Activated CD4-positive, CD25-positive, alpha-beta regulatory T cell treated with anti-CD3 and anti-CD28 coated beads, Interleukin-2, amount 50 U/mL, for 24 hours (primary cell): Measurements from ENCODE around the gene CD82.
A peak's percentile ranks its signal among the peaks of the same experiment; 100 is the strongest.

Experiments
- ATAC-seq, 2 donors: fragments of 150-1000 bp; cut with Tn5 transposase; one replicate each; pipeline ENCODE4 v1.10.0; 2021; ENCODE audit warnings: mild to moderate bottlenecking in 1 of 2, moderate library complexity in 1 of 2

The CD82 gene

GRCh38 chr11:44561964-44562734, 3.3 kb upstream of the CD82 start:
- ATAC-seq, result no peak

GRCh38 chr11:44562845-44563460, 2.5 kb upstream of the CD82 start:
- ATAC-seq, result no peak

GRCh38 chr11:44563711-44564110, 1.8 kb upstream of the CD82 start:
- no peak for ATAC-seq

GRCh38 chr11:44564166-44564565, 1.3 kb upstream of the CD82 start:
- ATAC-seq, result no peak

- no peak for ATAC-seq
Observed at GRCh38 chr11:44564670-44565210, 723 bp upstream of the CD82 start.

GRCh38 chr11:44565953-44566949, 788 bp downstream of the CD82 start:
- ATAC-seq, result no peak

- no peak for ATAC-seq
Observed at GRCh38 chr11:44566952-44567875, 1.8 kb downstream of the CD82 start.

GRCh38 chr11:44567876-44568256, 2.4 kb downstream of the CD82 start:
- ATAC-seq, result no peak

- ATAC-seq, result no peak
Observed at GRCh38 chr11:44568331-44568657, 2.8 kb downstream of the CD82 start.

- ATAC-seq, result peak; percentile 77 to 78
Observed at GRCh38 chr11:44568658-44569473, 3.4 kb downstream of the CD82 start.

- no peak for ATAC-seq
Observed at GRCh38 chr11:44570411-44571155, 5.1 kb downstream of the CD82 start.

GRCh38 chr11:44571871-44572270, 6.4 kb downstream of the CD82 start:
- no peak for ATAC-seq

- ATAC-seq, result no peak
Observed at GRCh38 chr11:44572436-44572835, 7.0 kb downstream of the CD82 start.

- no peak for ATAC-seq
Observed at GRCh38 chr11:44572884-44573283, 7.4 kb downstream of the CD82 start.

GRCh38 chr11:44573333-44573732, 7.9 kb downstream of the CD82 start:
- no peak for ATAC-seq

- peak; percentile 60 for ATAC-seq
Observed at GRCh38 chr11:44574610-44575287, 9.3 kb downstream of the CD82 start.

GRCh38 chr11:44575288-44575672, 9.8 kb downstream of the CD82 start:
- ATAC-seq, result peak; percentile 64

- ATAC-seq, result no peak
Observed at GRCh38 chr11:44575962-44576361, 10.5 kb downstream of the CD82 start.

- no peak for ATAC-seq
Observed at GRCh38 chr11:44576656-44577055, 11.2 kb downstream of the CD82 start.
